HEK293 (cell line): ENCODE results near the gene XRN1.
"Not testable (repeated sequence)": the region's sequence is repeated elsewhere in the genome, so short reads cannot be mapped to it uniquely, and the experiment has no call there.

Experiments used
- CTCF ChIA-PET: fragments of 350-600 bp; formaldehyde crosslinking; extraction: SDS; loops from one replicate; lab custom pipeline; 2021; ENCODE audit warnings: antibody characterized with exemption; lab: Yijun Ruan, JAX
- POLR2A ChIA-PET: fragments of 300-600 bp; formaldehyde crosslinking; extraction: SDS; loops from one replicate; lab custom pipeline; 2020; ENCODE audit warnings: antibody characterized with exemption, inconsistent platforms; lab: Yijun Ruan, JAX
- H3K27ac ChIP-seq: fragments of 200-500 bp; sonication (Bioruptor generic); 2 replicates; pipeline ENCODE4 v1.5.1; 2014; ENCODE audit warnings: low read depth, low read length, control low read depth, inconsistent platforms; ENCODE audit errors: extremely low read depth
- H3K36me3 ChIP-seq, 2 experiments: fragments of 200-500 bp in 1 of 2; sonication (Bioruptor generic) in 1 of 2; 1 replicate in 1 of 2; 2 replicates in 1 of 2; pipeline ENCODE4 v1.5.1; 2014 to 2017; ENCODE audit warnings: inconsistent platforms in 2 of 2, low read length in 2 of 2; ENCODE audit not compliant: control insufficient read depth in 2 of 2, insufficient read depth in 1 of 2
- H3K4me1 ChIP-seq: fragments of 200-500 bp; sonication (Bioruptor generic); 2 replicates; pipeline ENCODE4 v1.5.1; 2014; ENCODE audit warnings: mild to moderate bottlenecking, low read length, inconsistent platforms; ENCODE audit not compliant: control insufficient read depth, insufficient read depth
- H3K4me3 ChIP-seq: 2 replicates; pipeline ENCODE4 v1.5.1; 2011; ENCODE audit warnings: low read depth, mild to moderate bottlenecking, control low read depth, low read length, moderate library complexity
- H3K9me3 ChIP-seq: fragments of 200-500 bp; sonication (Bioruptor generic); 2 replicates; pipeline ENCODE4 v1.5.1; 2014; ENCODE audit warnings: low read depth, low read length, inconsistent platforms; ENCODE audit not compliant: control insufficient read depth, insufficient read depth
- GLI2 ChIP-seq: fragments of 450-650 bp; formaldehyde crosslinking; IDR thresholded peaks from 2 replicates; pipeline ENCODE4; 2017; ENCODE audit warnings: missing biosample characterization, missing genetic modification characterization, low read depth, borderline replicate concordance
- MYNN ChIP-seq: fragments of 450-650 bp; formaldehyde crosslinking; IDR thresholded peaks from 2 replicates; pipeline ENCODE4 v1.5.1; 2016; ENCODE audit warnings: missing biosample characterization, missing genetic modification characterization, borderline replicate concordance
- MZF1 ChIP-seq: fragments of 450-650 bp; formaldehyde crosslinking; IDR thresholded peaks from 2 replicates; pipeline ENCODE4 v1.5.1; 2017; ENCODE audit warnings: missing biosample characterization, missing genetic modification characterization, borderline replicate concordance
- SCRT1 ChIP-seq: fragments of 450-650 bp; formaldehyde crosslinking; IDR thresholded peaks from 2 replicates; pipeline ENCODE4 v1.5.1; 2016; ENCODE audit warnings: missing biosample characterization, missing genetic modification characterization, borderline replicate concordance
- SETDB1 ChIP-seq: IDR thresholded peaks from one replicate; pipeline ENCODE4 v1.6.1; 2017; ENCODE audit warnings: mild to moderate bottlenecking, low read length, moderate library complexity, mixed read lengths; ENCODE audit not compliant: insufficient read length
- SP7 ChIP-seq: fragments of 450-650 bp; formaldehyde crosslinking; IDR thresholded peaks from 2 replicates; pipeline ENCODE4 v1.5.1; 2016; ENCODE audit warnings: missing biosample characterization, missing genetic modification characterization
- ZFP69B ChIP-seq: fragments of 450-650 bp; formaldehyde crosslinking; IDR thresholded peaks from 2 replicates; pipeline ENCODE4 v1.5.1; 2016; ENCODE audit warnings: missing biosample characterization, missing genetic modification characterization
- ZNF138 ChIP-seq: fragments of 450-650 bp; formaldehyde crosslinking; IDR thresholded peaks from 2 replicates; pipeline ENCODE4 v1.5.1; 2016; ENCODE audit warnings: missing biosample characterization, missing genetic modification characterization, borderline replicate concordance
- ZNF146 ChIP-seq: fragments of 450-650 bp; formaldehyde crosslinking; IDR thresholded peaks from 2 replicates; pipeline ENCODE4 v1.5.1; 2016; ENCODE audit warnings: missing biosample characterization, missing genetic modification characterization
- ZNF416 ChIP-seq: fragments of 450-650 bp; formaldehyde crosslinking; IDR thresholded peaks from 2 replicates; pipeline ENCODE4 v1.5.1; 2016; ENCODE audit warnings: missing biosample characterization, missing genetic modification characterization
- ZNF423 ChIP-seq: fragments of 450-650 bp; formaldehyde crosslinking; IDR thresholded peaks from 2 replicates; pipeline ENCODE4 v1.5.1; 2016; ENCODE audit warnings: missing biosample characterization, missing genetic modification characterization
- ZNF529 ChIP-seq: fragments of 450-650 bp; formaldehyde crosslinking; IDR thresholded peaks from 2 replicates; pipeline ENCODE4 v1.5.1; 2017; ENCODE audit warnings: missing genetic modification characterization, missing biosample characterization; ENCODE audit not compliant: insufficient replicate concordance
- ZNF544 ChIP-seq: fragments of 450-650 bp; formaldehyde crosslinking; IDR thresholded peaks from 2 replicates; pipeline ENCODE4 v1.5.0; 2017; ENCODE audit warnings: missing biosample characterization, missing genetic modification characterization
- ZNF555 ChIP-seq: fragments of 450-650 bp; formaldehyde crosslinking; conservative IDR thresholded peaks from 2 replicates; pipeline ENCODE4 v1.5.1; 2017; ENCODE audit warnings: missing biosample characterization, mild to moderate bottlenecking, missing genetic modification characterization, inconsistent platforms
- ZNF692 ChIP-seq: fragments of 450-650 bp; formaldehyde crosslinking; IDR thresholded peaks from 2 replicates; pipeline ENCODE4 v1.5.1; 2016; ENCODE audit warnings: missing biosample characterization, missing genetic modification characterization
- ZNF768 ChIP-seq: fragments of 450-650 bp; formaldehyde crosslinking; IDR thresholded peaks from 2 replicates; pipeline ENCODE4 v1.5.1; 2018; ENCODE audit warnings: missing biosample characterization, mild to moderate bottlenecking, missing genetic modification characterization
- ZNF777 ChIP-seq: fragments of 450-650 bp; formaldehyde crosslinking; IDR thresholded peaks from 2 replicates; pipeline ENCODE4 v1.5.1; 2017; ENCODE audit warnings: missing biosample characterization, missing genetic modification characterization, borderline replicate concordance

XRN1 gene

GRCh38 chr3:142417302-142417701, 30.5 kb downstream of the XRN1 start:
- TF ChIP-seq ZNF529 (tag by site-specific recombination) (no peak), ZNF777 (tag by site-specific recombination) (no peak), MZF1 (tag by site-specific recombination) (no peak), MYNN (tag by site-specific recombination) (no peak), SETDB1 (no peak), ZNF423 (tag by site-specific recombination) (no peak), ZNF555 (tag by site-specific recombination) (no peak)
- peaks cover 16 to 79% of the 10 kb centered on the region in 2 experiments for H3K36me3 ChIP-seq
- H3K27ac ChIP-seq, result no peak overlapping the region
- CTCF ChIA-PET, result no interaction called here
- no peak overlapping the region for H3K4me3 ChIP-seq
- H3K4me1 ChIP-seq, result no peaks in the 10 kb centered on the region
- H3K9me3 ChIP-seq, result no peaks in the 10 kb centered on the region
- POLR2A ChIA-PET, result no interaction called here

- H3K9me3 ChIP-seq, H3K4me3 ChIP-seq, H3K4me1 ChIP-seq, H3K27ac ChIP-seq, POLR2A ChIA-PET: not testable (repeated sequence)
- CTCF ChIA-PET, result interaction anchor here (0.5 to 0.7 kb wide), 2 partner anchors 23 to 581 kb away, joined by 3 to 4 read pairs; no protein-coding TSS in a partner anchor
- H3K36me3 ChIP-seq, result peaks cover 11 to 53% of the 10 kb centered on the region in 2 experiments
Measured at GRCh38 chr3:142400537-142400936, 47.3 kb downstream of the XRN1 start.

- Histone ChIP-seq H3K4me3 (no peak overlapping the region), H3K4me1 (no peaks in the 10 kb centered on the region), H3K9me3 (no peaks in the 10 kb centered on the region), H3K27ac (no peak overlapping the region), H3K36me3 (peaks cover 9 to 54% of the 10 kb centered on the region in 2 experiments; a peak in 2 of 3 replicates)
- TF ChIP-seq ZNF768 (tag by site-specific recombination), result no peak
- no peak for TF ChIP-seq SP7
- no peak for TF ChIP-seq ZNF544 (tag by site-specific recombination)
- CTCF ChIA-PET, result no interaction called here
- POLR2A ChIA-PET, result no interaction called here
Measured at GRCh38 chr3:142394921-142395622, 52.8 kb downstream of the XRN1 start.

- TF ChIP-seq ZNF138 (tag by site-specific recombination), result no peak
- TF ChIP-seq SCRT1, result no peak
- no peak for TF ChIP-seq ZNF416 (tag by site-specific recombination)
- no peak for TF ChIP-seq ZFP69B
- no peak for TF ChIP-seq GLI2 (tag by site-specific recombination)
- no peak for TF ChIP-seq ZNF692
- TF ChIP-seq ZNF146 (tag by site-specific recombination), result peak; percentile 50; the same call in 1 of the 2 replicates
- CTCF ChIA-PET, result interaction anchor here (0.6 kb wide), 1 partner anchor 882 kb away, joined by 3 read pairs; no protein-coding TSS in a partner anchor
- POLR2A ChIA-PET, result no interaction called here
- H3K36me3 ChIP-seq, result peaks cover 0 to 66% of the 10 kb centered on the region in 2 experiments; a peak in 2 of 3 replicates
- H3K9me3 ChIP-seq, result no peaks in the 10 kb centered on the region
- H3K4me3 ChIP-seq, result no peak overlapping the region
- H3K4me1 ChIP-seq, result no peaks in the 10 kb centered on the region
- no peak overlapping the region for H3K27ac ChIP-seq
Measured at GRCh38 chr3:142385078-142385477, 62.8 kb downstream of the XRN1 start.
